Upper lobe of left lung (tissue), 4 donors: ENCODE measurements around the gene AMT.

Experiments
- EP300 ChIP-seq, 4 donors: sonication (generic); formaldehyde crosslinking; IDR thresholded peaks; one replicate each; pipeline ENCODE4 v1.5.1; 2017; ENCODE audit warnings: antibody characterized with exemption in 4 of 4, control low read depth in 2 of 4
- POLR2A ChIP-seq, 4 donors: fragments of 450-650 bp; IDR thresholded peaks; one replicate each; pipeline ENCODE4 v1.5.1; 2016 to 2017; ENCODE audit warnings: antibody characterized with exemption in 4 of 4, mild to moderate bottlenecking in 2 of 4
- POLR2AphosphoS5 ChIP-seq, 2 donors: sonication (generic); formaldehyde crosslinking; IDR thresholded peaks; one replicate each; pipeline ENCODE4 v1.5.1; 2017; ENCODE audit warnings: antibody characterized with exemption in 2 of 2
- TF ChIP-seq, protein P1 (sequence below), 6 experiments: fragments of 450-650 bp in 4 of 6; fragments of 200-600 bp in 2 of 6; sonication (generic) in 2 of 6; IDR thresholded peaks; one replicate each; pipeline ENCODE4 v1.5.1; 2016 to 2019; ENCODE audit warnings: antibody characterized with exemption in 6 of 6

DNA sequence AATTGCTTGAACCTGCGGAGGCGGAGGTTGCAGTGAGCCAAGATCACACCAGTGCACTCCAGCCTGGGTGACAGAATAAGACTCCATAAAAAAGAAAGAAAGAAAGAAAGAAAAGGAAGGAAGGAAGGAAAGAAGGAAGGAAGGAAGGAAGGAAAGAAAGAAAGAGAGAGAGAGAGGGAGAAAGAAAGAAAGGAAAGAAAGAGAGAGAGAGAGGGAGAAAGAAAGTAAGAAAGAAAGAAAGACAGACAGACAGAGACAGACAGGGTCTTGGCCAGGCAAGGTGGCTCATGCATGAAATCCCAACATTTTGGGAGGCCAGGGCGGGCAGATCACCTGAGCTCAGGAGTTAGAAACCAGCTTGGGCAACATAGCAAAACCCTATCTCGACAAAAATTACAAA lies 31.3 kb upstream of the AMT start:
- no peak for TF ChIP-seq POLR2A (IDR thresholded peaks at IDR 0.05)
- no peak for TF ChIP-seq POLR2AphosphoS5 (IDR thresholded peaks at IDR 0.05)
- TF ChIP-seq, protein P1, sequence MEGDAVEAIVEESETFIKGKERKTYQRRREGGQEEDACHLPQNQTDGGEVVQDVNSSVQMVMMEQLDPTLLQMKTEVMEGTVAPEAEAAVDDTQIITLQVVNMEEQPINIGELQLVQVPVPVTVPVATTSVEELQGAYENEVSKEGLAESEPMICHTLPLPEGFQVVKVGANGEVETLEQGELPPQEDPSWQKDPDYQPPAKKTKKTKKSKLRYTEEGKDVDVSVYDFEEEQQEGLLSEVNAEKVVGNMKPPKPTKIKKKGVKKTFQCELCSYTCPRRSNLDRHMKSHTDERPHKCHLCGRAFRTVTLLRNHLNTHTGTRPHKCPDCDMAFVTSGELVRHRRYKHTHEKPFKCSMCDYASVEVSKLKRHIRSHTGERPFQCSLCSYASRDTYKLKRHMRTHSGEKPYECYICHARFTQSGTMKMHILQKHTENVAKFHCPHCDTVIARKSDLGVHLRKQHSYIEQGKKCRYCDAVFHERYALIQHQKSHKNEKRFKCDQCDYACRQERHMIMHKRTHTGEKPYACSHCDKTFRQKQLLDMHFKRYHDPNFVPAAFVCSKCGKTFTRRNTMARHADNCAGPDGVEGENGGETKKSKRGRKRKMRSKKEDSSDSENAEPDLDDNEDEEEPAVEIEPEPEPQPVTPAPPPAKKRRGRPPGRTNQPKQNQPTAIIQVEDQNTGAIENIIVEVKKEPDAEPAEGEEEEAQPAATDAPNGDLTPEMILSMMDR (IDR thresholded peaks at IDR 0.05) = no peak
- no peak for TF ChIP-seq EP300 (IDR thresholded peaks at IDR 0.05)
